ENCODE measurements around the gene HOXA11.

- TF ChIP-seq EP300 (conservative IDR thresholded peaks at IDR 0.05; ENCODE audit: poor library complexity, severe bottlenecking) (no peak), EZH2 (IDR thresholded peaks at IDR 0.05; ENCODE audit: borderline replicate concordance, insufficient read depth, low read length, poor library complexity, severe bottlenecking) (no peak), RAD21 (conservative IDR thresholded peaks at IDR 0.05) (no peak)
- TF ChIP-seq, protein P1, sequence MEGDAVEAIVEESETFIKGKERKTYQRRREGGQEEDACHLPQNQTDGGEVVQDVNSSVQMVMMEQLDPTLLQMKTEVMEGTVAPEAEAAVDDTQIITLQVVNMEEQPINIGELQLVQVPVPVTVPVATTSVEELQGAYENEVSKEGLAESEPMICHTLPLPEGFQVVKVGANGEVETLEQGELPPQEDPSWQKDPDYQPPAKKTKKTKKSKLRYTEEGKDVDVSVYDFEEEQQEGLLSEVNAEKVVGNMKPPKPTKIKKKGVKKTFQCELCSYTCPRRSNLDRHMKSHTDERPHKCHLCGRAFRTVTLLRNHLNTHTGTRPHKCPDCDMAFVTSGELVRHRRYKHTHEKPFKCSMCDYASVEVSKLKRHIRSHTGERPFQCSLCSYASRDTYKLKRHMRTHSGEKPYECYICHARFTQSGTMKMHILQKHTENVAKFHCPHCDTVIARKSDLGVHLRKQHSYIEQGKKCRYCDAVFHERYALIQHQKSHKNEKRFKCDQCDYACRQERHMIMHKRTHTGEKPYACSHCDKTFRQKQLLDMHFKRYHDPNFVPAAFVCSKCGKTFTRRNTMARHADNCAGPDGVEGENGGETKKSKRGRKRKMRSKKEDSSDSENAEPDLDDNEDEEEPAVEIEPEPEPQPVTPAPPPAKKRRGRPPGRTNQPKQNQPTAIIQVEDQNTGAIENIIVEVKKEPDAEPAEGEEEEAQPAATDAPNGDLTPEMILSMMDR (IDR thresholded peaks at IDR 0.05; ENCODE audit: poor library complexity, severe bottlenecking): no peak
- TF ChIP-seq, protein P2, sequence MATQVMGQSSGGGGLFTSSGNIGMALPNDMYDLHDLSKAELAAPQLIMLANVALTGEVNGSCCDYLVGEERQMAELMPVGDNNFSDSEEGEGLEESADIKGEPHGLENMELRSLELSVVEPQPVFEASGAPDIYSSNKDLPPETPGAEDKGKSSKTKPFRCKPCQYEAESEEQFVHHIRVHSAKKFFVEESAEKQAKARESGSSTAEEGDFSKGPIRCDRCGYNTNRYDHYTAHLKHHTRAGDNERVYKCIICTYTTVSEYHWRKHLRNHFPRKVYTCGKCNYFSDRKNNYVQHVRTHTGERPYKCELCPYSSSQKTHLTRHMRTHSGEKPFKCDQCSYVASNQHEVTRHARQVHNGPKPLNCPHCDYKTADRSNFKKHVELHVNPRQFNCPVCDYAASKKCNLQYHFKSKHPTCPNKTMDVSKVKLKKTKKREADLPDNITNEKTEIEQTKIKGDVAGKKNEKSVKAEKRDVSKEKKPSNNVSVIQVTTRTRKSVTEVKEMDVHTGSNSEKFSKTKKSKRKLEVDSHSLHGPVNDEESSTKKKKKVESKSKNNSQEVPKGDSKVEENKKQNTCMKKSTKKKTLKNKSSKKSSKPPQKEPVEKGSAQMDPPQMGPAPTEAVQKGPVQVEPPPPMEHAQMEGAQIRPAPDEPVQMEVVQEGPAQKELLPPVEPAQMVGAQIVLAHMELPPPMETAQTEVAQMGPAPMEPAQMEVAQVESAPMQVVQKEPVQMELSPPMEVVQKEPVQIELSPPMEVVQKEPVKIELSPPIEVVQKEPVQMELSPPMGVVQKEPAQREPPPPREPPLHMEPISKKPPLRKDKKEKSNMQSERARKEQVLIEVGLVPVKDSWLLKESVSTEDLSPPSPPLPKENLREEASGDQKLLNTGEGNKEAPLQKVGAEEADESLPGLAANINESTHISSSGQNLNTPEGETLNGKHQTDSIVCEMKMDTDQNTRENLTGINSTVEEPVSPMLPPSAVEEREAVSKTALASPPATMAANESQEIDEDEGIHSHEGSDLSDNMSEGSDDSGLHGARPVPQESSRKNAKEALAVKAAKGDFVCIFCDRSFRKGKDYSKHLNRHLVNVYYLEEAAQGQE (IDR thresholded peaks at IDR 0.05; ENCODE audit: borderline replicate concordance): no peak
Measured at GRCh38 chr7:27146491-27147198, 38.4 kb downstream of the HOXA11 start.
